ENCODE results near the gene ARHGAP21.
"Not testable (repeated sequence)": the region's sequence is repeated elsewhere in the genome, so short reads cannot be mapped to it uniquely, and the experiment has no call there.

ARHGAP21 gene

GRCh38 chr10:24723788-24724380 lies at the start of gene ARHGAP21:
TSS of gene ARHGAP21 (minus strand) at chr10:24723887. CDS start at chr10:24721899, 1,988 bp downstream.
- peak; percentile 60 for DNase-seq

GRCh38 chr10:24771943-24772694 lies 48.4 kb upstream of the ARHGAP21 start:
- DNase-seq = no peak

- DNase-seq = not testable (repeated sequence)
Observed at GRCh38 chr10:24764991-24765390, 41.3 kb upstream of the ARHGAP21 start.

- DNase-seq = no peak
Observed at GRCh38 chr10:24762966-24763623, 39.4 kb upstream of the ARHGAP21 start.

GRCh38 chr10:24762161-24762924 lies 38.7 kb upstream of the ARHGAP21 start:
- DNase-seq = no peak

- no peak for DNase-seq
Observed at GRCh38 chr10:24759672-24760071, 36.0 kb upstream of the ARHGAP21 start.

- DNase-seq = not testable (repeated sequence)
Observed at GRCh38 chr10:24758254-24758653, 34.6 kb upstream of the ARHGAP21 start.

GRCh38 chr10:24756283-24756682 lies 32.6 kb upstream of the ARHGAP21 start:
- DNase-seq = no peak

GRCh38 chr10:24751716-24752115 lies 28.0 kb upstream of the ARHGAP21 start:
- DNase-seq = no peak

GRCh38 chr10:24750695-24751094 lies 27.0 kb upstream of the ARHGAP21 start:
- DNase-seq = no peak

- no peak for DNase-seq
Observed at GRCh38 chr10:24748214-24748613, 24.5 kb upstream of the ARHGAP21 start.

- no peak for DNase-seq
Observed at GRCh38 chr10:24744946-24745345, 21.3 kb upstream of the ARHGAP21 start.

- no peak for DNase-seq
Observed at GRCh38 chr10:24740714-24741113, 17.0 kb upstream of the ARHGAP21 start.

GRCh38 chr10:24737001-24737400 lies 13.3 kb upstream of the ARHGAP21 start:
- DNase-seq = no peak

- DNase-seq = no peak
Observed at GRCh38 chr10:24731942-24732341, 8.3 kb upstream of the ARHGAP21 start.

GRCh38 chr10:24730811-24731210 lies 7.1 kb upstream of the ARHGAP21 start:
- DNase-seq = no peak

GRCh38 chr10:24727786-24728185 lies 4.1 kb upstream of the ARHGAP21 start:
- DNase-seq = no peak

- DNase-seq = no peak
Observed at GRCh38 chr10:24726626-24727025, 2.9 kb upstream of the ARHGAP21 start.

- DNase-seq = not testable (repeated sequence)
Observed at GRCh38 chr10:24726029-24726428, 2.3 kb upstream of the ARHGAP21 start.

- DNase-seq = peak; percentile 95
Observed at GRCh38 chr10:24724381-24725228, 918 bp upstream of the ARHGAP21 start.

GRCh38 chr10:24723386-24723787 lies 300 bp downstream of the ARHGAP21 start:
- DNase-seq = no peak

GRCh38 chr10:24722676-24723385 lies 856 bp downstream of the ARHGAP21 start:
- DNase-seq = no peak
